GM12878 (cell line): ENCODE measurements around the gene POU3F3. TPM values are rescaled to one million over a fixed set of nuclear protein-coding genes. Genes with fewer than 3 reads are reported as not detected.

Source experiments
- ATAC-seq: fragments of 200-7000 bp; cut with Tn5 transposase; 3 replicates; pipeline ENCODE4 v1.9.1; 2020; ENCODE audit warnings: mild to moderate bottlenecking, moderate library complexity
- BruUV-seq: library from RNA; stranded (reverse); fragments of 400-500 nt; replicated peaks from 2 replicates; lab custom pipeline; 2021; lab: Mats Ljungman, UMichigan
- CTCF ChIA-PET: fragments of 300-600 bp; sonication (Branson Sonifier 250); formaldehyde crosslinking; extraction: SDS; loops from one replicate; lab custom pipeline; 2021; ENCODE audit warnings: inconsistent platforms; lab: Yijun Ruan, JAX
- POLR2A ChIA-PET: fragments of 350-600 bp; formaldehyde crosslinking; extraction: SDS; loops from one replicate; lab custom pipeline; 2021; ENCODE audit warnings: inconsistent platforms; lab: Charles Lee
- RAD21 ChIA-PET: fragments of 300-600 bp; sonication (Branson Sonifier 250); formaldehyde crosslinking; loops from one replicate; lab custom pipeline; 2023; ENCODE audit warnings: antibody characterized with exemption; ENCODE audit not compliant: unreplicated experiment; lab: Charles Lee
- SMC1A ChIA-PET: fragments of 300-600 bp; sonication (Branson Sonifier 250); formaldehyde crosslinking; loops from one replicate; lab custom pipeline; 2023; ENCODE audit not compliant: unreplicated experiment, uncharacterized antibody; lab: Charles Lee
- DNase-seq: peaks from one replicate; pipeline ENCODE4 v3.0.0-alpha.2; 2011; ENCODE audit warnings: low read depth, low spot score
- FAIRE-seq: peaks from 3 replicates; lab custom pipeline; 2011; peaks lifted over from hg19 to GRCh38; lab: Jason Lieb, UNC
- H2AFZ ChIP-seq: 2 replicates; pipeline ENCODE4 v1.6.0; 2011; ENCODE audit warnings: low read depth, low read length, control low read depth; ENCODE audit not compliant: control insufficient read depth
- H3K27ac ChIP-seq: 2 replicates; pipeline ENCODE4 v1.5.1; 2011; ENCODE audit warnings: control low read depth; ENCODE audit not compliant: control insufficient read depth, insufficient read depth
- H3K27me3 ChIP-seq, 2 experiments: replicated peaks in 1 of 2; 2 replicates each; pipeline versions ENCODE4 v1.6.0 to v1.6.1; 2011; ENCODE audit warnings: low read length in 1 of 2; ENCODE audit not compliant: control insufficient read depth in 2 of 2, insufficient read depth in 2 of 2
- H3K36me3 ChIP-seq, 2 experiments: 2 replicates each; pipeline ENCODE4 v1.5.1; 2011; ENCODE audit warnings: low read length in 1 of 2; ENCODE audit not compliant: control insufficient read depth in 2 of 2, insufficient read depth in 2 of 2
- H3K4me1 ChIP-seq: 2 replicates; pipeline ENCODE4 v1.6.1; 2011; ENCODE audit warnings: mild to moderate bottlenecking, low read length, moderate library complexity, mixed read lengths; ENCODE audit not compliant: control insufficient read depth, insufficient read depth
- H3K4me2 ChIP-seq: 2 replicates; pipeline ENCODE4 v1.6.0; 2011; ENCODE audit warnings: control low read depth; ENCODE audit not compliant: control insufficient read depth, insufficient read depth
- H3K4me3 ChIP-seq: fragments of 200-600 bp; sonication (generic); 2 replicates; pipeline ENCODE4 v1.5.1; 2016
- H3K79me2 ChIP-seq: 2 replicates; pipeline ENCODE4 v1.6.0; 2011; ENCODE audit warnings: low read length; ENCODE audit not compliant: control insufficient read depth, insufficient read depth
- H3K9ac ChIP-seq: 2 replicates; pipeline ENCODE4 v1.8.0; 2011; ENCODE audit warnings: low read length, control low read depth, mixed read lengths; ENCODE audit not compliant: control insufficient read depth, insufficient read depth
- H3K9me3 ChIP-seq: replicated peaks from 3 replicates; pipeline ENCODE4 v1.5.1; 2011; ENCODE audit warnings: mild to moderate bottlenecking, low read length; ENCODE audit not compliant: control insufficient read depth, insufficient read depth
- H4K20me1 ChIP-seq: 2 replicates; pipeline ENCODE4 v1.6.0; 2011; ENCODE audit not compliant: control insufficient read depth, insufficient read depth
- CHD2 ChIP-seq: IDR thresholded peaks from 2 replicates; pipeline ENCODE4 v1.6.1; 2011; ENCODE audit warnings: low read depth, low read length, improper control_type of control experiment, borderline replicate concordance
- EED ChIP-seq: sonication (generic); IDR thresholded peaks from 2 replicates; pipeline ENCODE4 v1.6.1; 2016; ENCODE audit warnings: antibody characterized with exemption, low read depth
- EGR1 ChIP-seq, 2 experiments: IDR thresholded peaks; 1 replicate in 1 of 2; 2 replicates in 1 of 2; pipeline ENCODE4 v1.6.1; 2011 to 2012; ENCODE audit warnings: low read depth in 2 of 2, low read length in 2 of 2, borderline replicate concordance in 1 of 2, mild to moderate bottlenecking in 1 of 2, moderate library complexity in 1 of 2
- EP300 ChIP-seq, 2 experiments: fragments of 150-350 bp in 1 of 2; IDR thresholded peaks; 2 replicates each; pipeline ENCODE4 v1.6.1; 2011 to 2012; ENCODE audit warnings: low read depth in 2 of 2, low read length in 2 of 2, borderline replicate concordance in 1 of 2, improper control_type of control experiment in 1 of 2, inconsistent platforms in 1 of 2; ENCODE audit not compliant: control insufficient read depth in 1 of 2
- MEF2B ChIP-seq: fragments of 450-650 bp; IDR thresholded peaks from 2 replicates; pipeline ENCODE4 v1.6.1; 2018; ENCODE audit warnings: mild to moderate bottlenecking, moderate library complexity; ENCODE audit not compliant: partially characterized antibody, poor library complexity, severe bottlenecking
- NFIC ChIP-seq: IDR thresholded peaks from 2 replicates; pipeline ENCODE4 v1.6.1; 2012; ENCODE audit warnings: low read depth, mild to moderate bottlenecking, inconsistent platforms, low read length, moderate library complexity
- NFXL1 ChIP-seq: fragments of 450-650 bp; IDR thresholded peaks from 2 replicates; pipeline ENCODE4 v1.6.1; 2017; ENCODE audit warnings: antibody characterized with exemption, mild to moderate bottlenecking, borderline replicate concordance
- RCOR1 ChIP-seq: conservative IDR thresholded peaks from 2 replicates; pipeline ENCODE4 v1.6.1; 2012; ENCODE audit warnings: low read depth, low read length, improper control_type of control experiment
- SIN3A ChIP-seq: IDR thresholded peaks from 2 replicates; pipeline ENCODE4 v1.6.1; 2012; ENCODE audit warnings: low read depth, low read length, improper control_type of control experiment
- TARDBP ChIP-seq: IDR thresholded peaks from 2 replicates; pipeline ENCODE4 v1.6.1; 2016; ENCODE audit warnings: borderline replicate concordance
- ZNF207 ChIP-seq: fragments of 450-650 bp; IDR thresholded peaks from 2 replicates; pipeline ENCODE4 v1.6.1; 2014; ENCODE audit warnings: antibody characterized with exemption, mild to moderate bottlenecking, borderline replicate concordance
- WGBS: methylation state at CpG from one replicate; pipeline ENCODE4 v1.1.6; 2016; ENCODE audit warnings: low lambda C conversion rate; ENCODE audit not compliant: insufficient replicate concordance, insufficient coverage; ENCODE audit errors: missing lambda C conversion rate; 5-methylcytosine and 5-hydroxymethylcytosine counted together
- in situ Hi-C: fragments of 300-500 bp; cut with MboI; formaldehyde crosslinking; loops from 9 replicates; pipeline ENCODE4 v1.14.3; 2018; ENCODE audit warnings: mixed read lengths
- intact Hi-C: fragments of 100-400 bp; cut with micrococcal nuclease; formaldehyde crosslinking; loops from one replicate; pipeline ENCODE4 v1.14.2; 2022; ENCODE audit not compliant: unreplicated experiment
- polyA plus RNA-seq, 11 experiments: library from polyadenylated mRNA; depleted of rRNA in 4 of 11; unstranded in 6 of 11; stranded (reverse) in 5 of 11; fragments of >200 nt; fragmentation: Nextera tagmentation in 4 of 11; fragmentation: Illumina TruSeq in 1 of 11; extraction: Ambion mirVana in 4 of 11; extraction: Trizol in 1 of 11; gene quantifications; 1 replicate in 1 of 11; 2 replicates in 10 of 11; pipeline versions ENCODE4 v1.2.1 to v1.2.3, GENCODE V29; 2011 to 2016; ENCODE audit warnings: inconsistent platforms in 2 of 11, missing spikeins in 2 of 11, low read depth in 1 of 11
- total RNA-seq, 4 experiments: library from RNA; depleted of rRNA in 3 of 4; stranded (reverse); fragments of >200 nt in 3 of 4; fragmentation: Illumina TruSeq in 1 of 4; extraction: Trizol in 1 of 4; gene quantifications; 2 replicates each; pipeline versions ENCODE4 v1.2.1 to v1.2.3, GENCODE V29; 2013 to 2021
- TF ChIP-seq, protein P1 (sequence below): fragments of 450-650 bp; IDR thresholded peaks from 2 replicates; pipeline ENCODE4 v1.6.1; 2017; ENCODE audit warnings: antibody characterized with exemption, mild to moderate bottlenecking, moderate library complexity
- TF ChIP-seq, protein P2 (sequence below): fragments of 150-350 bp; IDR thresholded peaks from 2 replicates; pipeline ENCODE4 v1.6.1; 2016; ENCODE audit warnings: low read depth, low read length
- TF ChIP-seq, protein P3 (sequence below): IDR thresholded peaks from 2 replicates; pipeline ENCODE4 v1.6.1; 2011; ENCODE audit warnings: low read depth, mild to moderate bottlenecking, low read length, moderate library complexity, borderline replicate concordance; ENCODE audit errors: extremely low read depth
- TF ChIP-seq, protein P4 (sequence below): fragments of 450-650 bp; IDR thresholded peaks from 2 replicates; pipeline ENCODE4 v1.6.1; 2017; ENCODE audit warnings: mild to moderate bottlenecking

Gene POU3F3
- total and polyA plus RNA-seq, 10 of the 15 experiments (the other 5 are each of a cell fraction or from before 2014, with no cell fraction given) = not detected

DNA sequence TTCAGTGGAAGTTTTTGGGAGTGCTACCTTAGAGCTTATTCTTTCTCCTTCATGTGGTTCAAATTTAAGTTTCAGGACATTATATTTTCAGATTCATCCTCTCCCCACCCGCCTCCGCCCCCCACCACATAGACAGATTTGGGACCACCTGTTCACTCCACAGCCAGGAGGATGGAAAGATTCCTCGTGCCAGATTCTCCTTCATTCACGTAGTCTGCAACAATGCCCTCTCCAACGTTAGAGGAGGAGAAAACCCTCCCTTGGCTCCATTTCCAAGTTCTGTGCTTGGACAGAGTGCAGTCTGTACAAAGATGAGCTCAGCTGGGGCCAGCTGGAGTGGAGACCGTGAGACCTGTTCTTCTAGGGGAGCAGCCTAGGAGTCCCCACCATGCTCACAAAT, 26.2 kb downstream of the POU3F3 start (continued):
- TF ChIP-seq, protein P1, sequence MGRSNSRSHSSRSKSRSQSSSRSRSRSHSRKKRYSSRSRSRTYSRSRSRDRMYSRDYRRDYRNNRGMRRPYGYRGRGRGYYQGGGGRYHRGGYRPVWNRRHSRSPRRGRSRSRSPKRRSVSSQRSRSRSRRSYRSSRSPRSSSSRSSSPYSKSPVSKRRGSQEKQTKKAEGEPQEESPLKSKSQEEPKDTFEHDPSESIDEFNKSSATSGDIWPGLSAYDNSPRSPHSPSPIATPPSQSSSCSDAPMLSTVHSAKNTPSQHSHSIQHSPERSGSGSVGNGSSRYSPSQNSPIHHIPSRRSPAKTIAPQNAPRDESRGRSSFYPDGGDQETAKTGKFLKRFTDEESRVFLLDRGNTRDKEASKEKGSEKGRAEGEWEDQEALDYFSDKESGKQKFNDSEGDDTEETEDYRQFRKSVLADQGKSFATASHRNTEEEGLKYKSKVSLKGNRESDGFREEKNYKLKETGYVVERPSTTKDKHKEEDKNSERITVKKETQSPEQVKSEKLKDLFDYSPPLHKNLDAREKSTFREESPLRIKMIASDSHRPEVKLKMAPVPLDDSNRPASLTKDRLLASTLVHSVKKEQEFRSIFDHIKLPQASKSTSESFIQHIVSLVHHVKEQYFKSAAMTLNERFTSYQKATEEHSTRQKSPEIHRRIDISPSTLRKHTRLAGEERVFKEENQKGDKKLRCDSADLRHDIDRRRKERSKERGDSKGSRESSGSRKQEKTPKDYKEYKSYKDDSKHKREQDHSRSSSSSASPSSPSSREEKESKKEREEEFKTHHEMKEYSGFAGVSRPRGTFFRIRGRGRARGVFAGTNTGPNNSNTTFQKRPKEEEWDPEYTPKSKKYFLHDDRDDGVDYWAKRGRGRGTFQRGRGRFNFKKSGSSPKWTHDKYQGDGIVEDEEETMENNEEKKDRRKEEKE = no peak
- TF ChIP-seq MEF2B (no peak), EGR1 (IDR thresholded peaks at IDR 0.05; ENCODE audit: borderline replicate concordance in 1 of 2, low read depth in 2 of 2, low read length in 2 of 2) (no peak), SIN3A (no peak), NFIC (no peak)
- TF ChIP-seq, protein P2, sequence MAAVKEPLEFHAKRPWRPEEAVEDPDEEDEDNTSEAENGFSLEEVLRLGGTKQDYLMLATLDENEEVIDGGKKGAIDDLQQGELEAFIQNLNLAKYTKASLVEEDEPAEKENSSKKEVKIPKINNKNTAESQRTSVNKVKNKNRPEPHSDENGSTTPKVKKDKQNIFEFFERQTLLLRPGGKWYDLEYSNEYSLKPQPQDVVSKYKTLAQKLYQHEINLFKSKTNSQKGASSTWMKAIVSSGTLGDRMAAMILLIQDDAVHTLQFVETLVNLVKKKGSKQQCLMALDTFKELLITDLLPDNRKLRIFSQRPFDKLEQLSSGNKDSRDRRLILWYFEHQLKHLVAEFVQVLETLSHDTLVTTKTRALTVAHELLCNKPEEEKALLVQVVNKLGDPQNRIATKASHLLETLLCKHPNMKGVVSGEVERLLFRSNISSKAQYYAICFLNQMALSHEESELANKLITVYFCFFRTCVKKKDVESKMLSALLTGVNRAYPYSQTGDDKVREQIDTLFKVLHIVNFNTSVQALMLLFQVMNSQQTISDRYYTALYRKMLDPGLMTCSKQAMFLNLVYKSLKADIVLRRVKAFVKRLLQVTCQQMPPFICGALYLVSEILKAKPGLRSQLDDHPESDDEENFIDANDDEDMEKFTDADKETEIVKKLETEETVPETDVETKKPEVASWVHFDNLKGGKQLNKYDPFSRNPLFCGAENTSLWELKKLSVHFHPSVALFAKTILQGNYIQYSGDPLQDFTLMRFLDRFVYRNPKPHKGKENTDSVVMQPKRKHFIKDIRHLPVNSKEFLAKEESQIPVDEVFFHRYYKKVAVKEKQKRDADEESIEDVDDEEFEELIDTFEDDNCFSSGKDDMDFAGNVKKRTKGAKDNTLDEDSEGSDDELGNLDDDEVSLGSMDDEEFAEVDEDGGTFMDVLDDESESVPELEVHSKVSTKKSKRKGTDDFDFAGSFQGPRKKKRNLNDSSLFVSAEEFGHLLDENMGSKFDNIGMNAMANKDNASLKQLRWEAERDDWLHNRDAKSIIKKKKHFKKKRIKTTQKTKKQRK = no peak
- TF ChIP-seq, all 136 proteins: peak for 0

DNA sequence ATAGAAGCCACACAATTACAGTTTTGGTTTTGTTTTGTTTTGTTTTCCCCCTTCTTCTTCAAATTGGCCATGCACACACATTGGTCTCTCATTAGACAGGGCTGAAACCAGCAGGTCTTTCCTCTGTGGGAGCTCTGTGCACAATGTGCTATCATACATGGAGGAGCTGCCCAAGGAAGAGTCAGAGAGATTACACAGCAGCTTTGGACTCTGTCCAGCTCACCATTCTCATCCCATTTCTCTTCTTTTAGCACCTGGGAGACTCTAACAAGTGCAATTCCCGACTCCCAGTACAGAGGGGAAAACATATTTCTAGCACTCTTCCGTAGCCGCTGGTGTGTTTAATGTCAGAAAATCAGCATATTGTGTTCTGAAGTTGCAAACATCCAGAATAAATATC, 29.4 kb downstream of the POU3F3 start:
- ChIA-PET POLR2A (no interaction called here), CTCF (no interaction called here), RAD21 (no interaction called here), SMC1A (no interaction called here)
- Histone ChIP-seq H3K4me1 (no peaks in the 10 kb centered on the region), H3K36me3 (no peaks in the 10 kb centered on the region), H3K4me3 (no peak overlapping the region), H2AFZ (no peak overlapping the region), H3K9ac (no peak overlapping the region), H3K9me3 (no peaks in the 10 kb centered on the region), H3K27me3 (no peaks in the 10 kb centered on the region), H4K20me1 (no peaks in the 10 kb centered on the region), H3K79me2 (no peaks in the 10 kb centered on the region), H3K4me2 (no peak overlapping the region), H3K27ac (no peak overlapping the region)
- FAIRE-seq (no peak), DNase-seq (no peak), ATAC-seq (no peak)
- intact Hi-C loops = no loop called here
- 62% methylated on average over 3 of the region's 3 CpGs for WGBS
- in situ Hi-C loops = no loop called here
- no TSS peak for BruUV-seq
- no peak for TF ChIP-seq RCOR1
- TF ChIP-seq, protein P3, sequence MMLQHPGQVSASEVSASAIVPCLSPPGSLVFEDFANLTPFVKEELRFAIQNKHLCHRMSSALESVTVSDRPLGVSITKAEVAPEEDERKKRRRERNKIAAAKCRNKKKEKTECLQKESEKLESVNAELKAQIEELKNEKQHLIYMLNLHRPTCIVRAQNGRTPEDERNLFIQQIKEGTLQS = no peak
- TF ChIP-seq, protein P4, sequence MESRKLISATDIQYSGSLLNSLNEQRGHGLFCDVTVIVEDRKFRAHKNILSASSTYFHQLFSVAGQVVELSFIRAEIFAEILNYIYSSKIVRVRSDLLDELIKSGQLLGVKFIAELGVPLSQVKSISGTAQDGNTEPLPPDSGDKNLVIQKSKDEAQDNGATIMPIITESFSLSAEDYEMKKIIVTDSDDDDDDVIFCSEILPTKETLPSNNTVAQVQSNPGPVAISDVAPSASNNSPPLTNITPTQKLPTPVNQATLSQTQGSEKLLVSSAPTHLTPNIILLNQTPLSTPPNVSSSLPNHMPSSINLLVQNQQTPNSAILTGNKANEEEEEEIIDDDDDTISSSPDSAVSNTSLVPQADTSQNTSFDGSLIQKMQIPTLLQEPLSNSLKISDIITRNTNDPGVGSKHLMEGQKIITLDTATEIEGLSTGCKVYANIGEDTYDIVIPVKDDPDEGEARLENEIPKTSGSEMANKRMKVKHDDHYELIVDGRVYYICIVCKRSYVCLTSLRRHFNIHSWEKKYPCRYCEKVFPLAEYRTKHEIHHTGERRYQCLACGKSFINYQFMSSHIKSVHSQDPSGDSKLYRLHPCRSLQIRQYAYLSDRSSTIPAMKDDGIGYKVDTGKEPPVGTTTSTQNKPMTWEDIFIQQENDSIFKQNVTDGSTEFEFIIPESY = no peak
- TF ChIP-seq EED = no peak
- TF ChIP-seq CHD2 = no peak
- TF ChIP-seq EP300 (IDR thresholded peaks at IDR 0.05; ENCODE audit: borderline replicate concordance in 1 of 2, control insufficient read depth in 1 of 2, low read depth in 2 of 2, low read length in 2 of 2) = no peak
- TF ChIP-seq ZNF207 = no peak
- TF ChIP-seq NFXL1 = no peak
- no peak for TF ChIP-seq TARDBP
